Neural cell (in vitro differentiated cells): ENCODE results near the gene DIRAS1. TPM values are rescaled to one million over a fixed set of nuclear protein-coding genes. Genes with fewer than 3 reads are reported as not detected.
A peak's percentile ranks its signal among the peaks of the same experiment; 100 is the strongest.

Experiments
- H2AFZ ChIP-seq: fragments of 200-600, 300-800 bp; sonication (generic), shearing (Covaris generic); 2 replicates; pipeline ENCODE4 v1.6.0; 2014; ENCODE audit warnings: low read depth, mild to moderate bottlenecking, antibody characterized with exemption, low read length, moderate library complexity
- H3F3A ChIP-seq: fragments of 200-600 bp; shearing (Covaris generic); 2 replicates; pipeline ENCODE4 v1.6.1; 2016; ENCODE audit warnings: mild to moderate bottlenecking, moderate library complexity, mixed read lengths, antibody characterized with exemption, low read length; ENCODE audit not compliant: insufficient read depth, poor library complexity, severe bottlenecking
- H3K27ac ChIP-seq: fragments of 200-600, 300-800 bp; sonication (generic), shearing (Covaris generic); 2 replicates; pipeline ENCODE4 v1.5.1; 2014; ENCODE audit warnings: mild to moderate bottlenecking, low read length, moderate library complexity
- H3K27me3 ChIP-seq: fragments of 300-800, 200-600 bp; sonication (generic), shearing (Covaris generic); 2 replicates; pipeline ENCODE4 v1.6.0; 2014; ENCODE audit warnings: mild to moderate bottlenecking, low read depth, low read length, moderate library complexity; ENCODE audit not compliant: insufficient read depth
- H3K36me3 ChIP-seq: fragments of 300-800, 200-600 bp; sonication (generic), shearing (Covaris generic); 2 replicates; pipeline ENCODE4 v1.5.1; 2014; ENCODE audit warnings: mild to moderate bottlenecking, antibody characterized with exemption, low read length, moderate library complexity; ENCODE audit not compliant: insufficient read depth
- H3K4me2 ChIP-seq: fragments of 300-800, 200-600 bp; sonication (generic), shearing (Covaris generic); 2 replicates; pipeline ENCODE4 v1.6.0; 2014; ENCODE audit warnings: mild to moderate bottlenecking, low read length
- H3K4me3 ChIP-seq: fragments of 300-800, 200-600 bp; sonication (generic), shearing (Covaris generic); 2 replicates; pipeline ENCODE4 v1.5.1; 2014; ENCODE audit warnings: mild to moderate bottlenecking, low read length, moderate library complexity
- H3K79me2 ChIP-seq: fragments of 200-600 bp; shearing (Covaris generic); replicated peaks from 2 replicates; pipeline ENCODE4 v1.6.0; 2014; ENCODE audit warnings: mild to moderate bottlenecking, low read length, moderate library complexity; ENCODE audit not compliant: insufficient read depth
- H3K9ac ChIP-seq: fragments of 300-800, 200-600 bp; sonication (generic), shearing (Covaris generic); 2 replicates; pipeline ENCODE4 v1.6.1; 2016; ENCODE audit warnings: mild to moderate bottlenecking, low read length, mixed read lengths
- H3K9me2 ChIP-seq: fragments of 200-600 bp; shearing (Covaris generic); 2 replicates; pipeline ENCODE4 v1.6.1; 2016; ENCODE audit warnings: mild to moderate bottlenecking, low read length, mixed read lengths; ENCODE audit not compliant: insufficient read depth
- H3K9me3 ChIP-seq: fragments of 200-600, 300-800 bp; sonication (generic), shearing (Covaris generic); 2 replicates; pipeline ENCODE4 v1.6.1; 2016; ENCODE audit warnings: mild to moderate bottlenecking, mixed run types, low read length, moderate library complexity, mixed read lengths
- H4K20me1 ChIP-seq: fragments of 200-600 bp; shearing (Covaris generic); 2 replicates; pipeline ENCODE4 v1.6.1; 2016; ENCODE audit warnings: mild to moderate bottlenecking, mixed run types; ENCODE audit not compliant: insufficient read depth
- EP300 ChIP-seq: fragments of 450-650 bp; conservative IDR thresholded peaks from 2 replicates; pipeline ENCODE4 v1.6.1; 2014; ENCODE audit warnings: antibody characterized with exemption, mild to moderate bottlenecking, moderate library complexity; ENCODE audit not compliant: poor library complexity, severe bottlenecking
- EZH2 ChIP-seq: fragments of 200-600, 300-800 bp; shearing (Covaris generic), sonication (generic); IDR thresholded peaks from 2 replicates; pipeline ENCODE4 v1.6.1; 2014; ENCODE audit warnings: antibody characterized with exemption, low read length, borderline replicate concordance, mild to moderate bottlenecking; ENCODE audit not compliant: insufficient read depth, poor library complexity, severe bottlenecking
- MXI1 ChIP-seq: fragments of 450-650 bp; conservative IDR thresholded peaks from 2 replicates; pipeline ENCODE4 v1.6.1; 2014; ENCODE audit warnings: antibody characterized with exemption, mild to moderate bottlenecking; ENCODE audit not compliant: poor library complexity, severe bottlenecking
- POLR2AphosphoS5 ChIP-seq: IDR thresholded peaks from 2 replicates; pipeline ENCODE4 v1.6.1; 2012
- RAD21 ChIP-seq: fragments of 450-650 bp; conservative IDR thresholded peaks from 2 replicates; pipeline ENCODE4 v1.6.1; 2014; ENCODE audit warnings: antibody characterized with exemption, mild to moderate bottlenecking, moderate library complexity
- SMC3 ChIP-seq: fragments of 450-650 bp; conservative IDR thresholded peaks from 2 replicates; pipeline ENCODE4 v1.6.1; 2014; ENCODE audit warnings: antibody characterized with exemption, mild to moderate bottlenecking, moderate library complexity; ENCODE audit not compliant: poor library complexity
- TAF1 ChIP-seq: IDR thresholded peaks from 2 replicates; pipeline ENCODE4 v1.6.1; 2012; ENCODE audit warnings: low read depth
- polyA plus RNA-seq: library from polyadenylated mRNA; depleted of rRNA; stranded (reverse); fragments of >200 nt; gene quantifications from 2 replicates; pipeline ENCODE4 v1.2.3, GENCODE V29; 2014
- TF ChIP-seq, protein P1 (sequence below): fragments of 450-650 bp; IDR thresholded peaks from 2 replicates; pipeline ENCODE4 v1.5.1; 2014; ENCODE audit warnings: antibody characterized with exemption, mild to moderate bottlenecking, moderate library complexity; ENCODE audit not compliant: poor library complexity, severe bottlenecking
- TF ChIP-seq, protein P2 (sequence below): IDR thresholded peaks from 2 replicates; pipeline ENCODE4 v1.6.1; 2012; ENCODE audit warnings: borderline replicate concordance

The DIRAS1 gene
- polyA plus RNA-seq, 1 donor from 2014 or later, result 39.8 TPM

DNA sequence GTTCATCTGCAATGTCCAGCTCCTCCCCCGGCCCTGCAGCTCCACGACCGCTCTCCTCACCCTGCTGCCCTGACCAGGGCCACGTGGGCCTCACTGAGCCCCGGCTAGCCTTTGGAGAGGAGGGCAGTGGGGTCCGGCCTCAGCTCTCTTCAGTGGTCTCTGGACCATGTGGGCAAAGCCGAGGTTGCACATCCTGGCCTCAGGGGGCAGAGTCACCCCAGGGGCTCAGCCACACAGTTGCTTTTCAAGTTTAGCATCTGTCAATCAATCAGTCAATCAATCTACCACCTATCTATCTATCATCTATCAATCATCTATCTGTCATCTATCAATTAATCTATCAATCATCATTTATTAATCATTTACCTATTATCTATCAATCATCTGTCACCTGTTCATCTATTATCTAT is 3.0 kb upstream of the DIRAS1 start:
- Histone ChIP-seq H3K9ac (no peak overlapping the region), H3K9me2 (no peaks in the 10 kb centered on the region), H3K27me3 (no peaks in the 10 kb centered on the region), H3F3A (no peaks in the 10 kb centered on the region), H3K79me2 (no peaks in the 10 kb centered on the region), H4K20me1 (no peaks in the 10 kb centered on the region), H3K27ac (no peak overlapping the region), H2AFZ (no peak overlapping the region), H3K4me2 (no peak overlapping the region), H3K4me3 (no peak overlapping the region), H3K9me3 (no peaks in the 10 kb centered on the region), H3K36me3 (no peaks in the 10 kb centered on the region)
- TF ChIP-seq POLR2AphosphoS5 (no peak), EP300 (peak; percentile 88), TAF1 (no peak)
- TF ChIP-seq, protein P1, sequence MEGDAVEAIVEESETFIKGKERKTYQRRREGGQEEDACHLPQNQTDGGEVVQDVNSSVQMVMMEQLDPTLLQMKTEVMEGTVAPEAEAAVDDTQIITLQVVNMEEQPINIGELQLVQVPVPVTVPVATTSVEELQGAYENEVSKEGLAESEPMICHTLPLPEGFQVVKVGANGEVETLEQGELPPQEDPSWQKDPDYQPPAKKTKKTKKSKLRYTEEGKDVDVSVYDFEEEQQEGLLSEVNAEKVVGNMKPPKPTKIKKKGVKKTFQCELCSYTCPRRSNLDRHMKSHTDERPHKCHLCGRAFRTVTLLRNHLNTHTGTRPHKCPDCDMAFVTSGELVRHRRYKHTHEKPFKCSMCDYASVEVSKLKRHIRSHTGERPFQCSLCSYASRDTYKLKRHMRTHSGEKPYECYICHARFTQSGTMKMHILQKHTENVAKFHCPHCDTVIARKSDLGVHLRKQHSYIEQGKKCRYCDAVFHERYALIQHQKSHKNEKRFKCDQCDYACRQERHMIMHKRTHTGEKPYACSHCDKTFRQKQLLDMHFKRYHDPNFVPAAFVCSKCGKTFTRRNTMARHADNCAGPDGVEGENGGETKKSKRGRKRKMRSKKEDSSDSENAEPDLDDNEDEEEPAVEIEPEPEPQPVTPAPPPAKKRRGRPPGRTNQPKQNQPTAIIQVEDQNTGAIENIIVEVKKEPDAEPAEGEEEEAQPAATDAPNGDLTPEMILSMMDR, result peak; percentile 15

DNA sequence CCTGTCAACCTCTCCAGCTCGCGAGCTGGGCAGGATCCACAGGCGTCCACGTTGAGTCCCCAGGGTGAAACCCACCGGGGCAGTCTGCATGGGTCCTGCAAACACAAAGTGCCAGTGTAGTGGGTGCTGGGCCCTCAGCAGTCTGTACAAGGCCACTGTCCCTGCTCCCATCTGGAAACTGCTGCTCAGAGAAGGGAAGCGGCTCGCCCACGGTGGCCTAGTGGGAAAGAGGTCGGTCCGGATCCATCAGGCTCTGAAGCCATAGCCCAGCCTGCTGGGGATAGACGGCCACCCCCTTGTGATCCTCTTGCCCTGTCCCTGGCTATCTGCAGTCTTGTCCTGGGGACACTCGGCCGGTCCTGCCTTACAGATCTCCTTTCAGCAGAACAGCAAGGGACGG is 2.6 kb upstream of the DIRAS1 start:
- Histone ChIP-seq H3K4me2 (no peak overlapping the region), H4K20me1 (no peaks in the 10 kb centered on the region), H2AFZ (no peak overlapping the region), H3K9ac (no peak overlapping the region), H3K79me2 (no peaks in the 10 kb centered on the region), H3K9me3 (no peaks in the 10 kb centered on the region), H3K36me3 (no peaks in the 10 kb centered on the region), H3K27me3 (no peaks in the 10 kb centered on the region), H3K4me3 (no peak overlapping the region), H3F3A (no peaks in the 10 kb centered on the region), H3K27ac (no peak overlapping the region), H3K9me2 (no peaks in the 10 kb centered on the region)
- no peak for TF ChIP-seq TAF1
- TF ChIP-seq, protein P2, sequence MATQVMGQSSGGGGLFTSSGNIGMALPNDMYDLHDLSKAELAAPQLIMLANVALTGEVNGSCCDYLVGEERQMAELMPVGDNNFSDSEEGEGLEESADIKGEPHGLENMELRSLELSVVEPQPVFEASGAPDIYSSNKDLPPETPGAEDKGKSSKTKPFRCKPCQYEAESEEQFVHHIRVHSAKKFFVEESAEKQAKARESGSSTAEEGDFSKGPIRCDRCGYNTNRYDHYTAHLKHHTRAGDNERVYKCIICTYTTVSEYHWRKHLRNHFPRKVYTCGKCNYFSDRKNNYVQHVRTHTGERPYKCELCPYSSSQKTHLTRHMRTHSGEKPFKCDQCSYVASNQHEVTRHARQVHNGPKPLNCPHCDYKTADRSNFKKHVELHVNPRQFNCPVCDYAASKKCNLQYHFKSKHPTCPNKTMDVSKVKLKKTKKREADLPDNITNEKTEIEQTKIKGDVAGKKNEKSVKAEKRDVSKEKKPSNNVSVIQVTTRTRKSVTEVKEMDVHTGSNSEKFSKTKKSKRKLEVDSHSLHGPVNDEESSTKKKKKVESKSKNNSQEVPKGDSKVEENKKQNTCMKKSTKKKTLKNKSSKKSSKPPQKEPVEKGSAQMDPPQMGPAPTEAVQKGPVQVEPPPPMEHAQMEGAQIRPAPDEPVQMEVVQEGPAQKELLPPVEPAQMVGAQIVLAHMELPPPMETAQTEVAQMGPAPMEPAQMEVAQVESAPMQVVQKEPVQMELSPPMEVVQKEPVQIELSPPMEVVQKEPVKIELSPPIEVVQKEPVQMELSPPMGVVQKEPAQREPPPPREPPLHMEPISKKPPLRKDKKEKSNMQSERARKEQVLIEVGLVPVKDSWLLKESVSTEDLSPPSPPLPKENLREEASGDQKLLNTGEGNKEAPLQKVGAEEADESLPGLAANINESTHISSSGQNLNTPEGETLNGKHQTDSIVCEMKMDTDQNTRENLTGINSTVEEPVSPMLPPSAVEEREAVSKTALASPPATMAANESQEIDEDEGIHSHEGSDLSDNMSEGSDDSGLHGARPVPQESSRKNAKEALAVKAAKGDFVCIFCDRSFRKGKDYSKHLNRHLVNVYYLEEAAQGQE, result no peak
- no peak for TF ChIP-seq POLR2AphosphoS5
- TF ChIP-seq EP300, result no peak
- no peak for TF ChIP-seq RAD21
- no peak for TF ChIP-seq EZH2
- TF ChIP-seq, protein P1, result no peak
- no peak for TF ChIP-seq MXI1
- TF ChIP-seq SMC3, result no peak
